Natural killer cell (primary cell): ENCODE measurements around the gene MLPH. TPM values are rescaled to one million over a fixed set of nuclear protein-coding genes. Genes with fewer than 3 reads are reported as not detected.

Experiments used
- ATAC-seq, 3 donors: fragments of 150-1000 bp in 2 of 3; fragments of 200-7000 bp in 1 of 3; cut with Tn5 transposase; 1 replicate in 1 of 3; 2 replicates in 2 of 3; pipeline ENCODE4 v1.10.0; 2021; ENCODE audit warnings: mild to moderate bottlenecking in 2 of 3, moderate library complexity in 2 of 3
- DNase-seq, 2 donors: peaks; one replicate each; pipeline versions ENCODE4 v3.0.0 to v3.0.0-alpha.2; 2013 to 2021; ENCODE audit warnings: mixed read lengths in 1 of 2
- H3K27ac ChIP-seq: one replicate; pipeline ENCODE4 v1.5.1; 2013; ENCODE audit warnings: mild to moderate bottlenecking, low read length
- H3K27me3 ChIP-seq: one replicate; pipeline ENCODE4 v1.6.1; 2013; ENCODE audit warnings: low read length; ENCODE audit not compliant: control insufficient read depth, insufficient read depth
- H3K36me3 ChIP-seq: one replicate; pipeline ENCODE4 v1.6.1; 2013; ENCODE audit warnings: low read length; ENCODE audit not compliant: control insufficient read depth, insufficient read depth
- H3K4me1 ChIP-seq: one replicate; pipeline ENCODE4 v1.6.1; 2013; ENCODE audit warnings: low read length; ENCODE audit not compliant: control insufficient read depth, insufficient read depth
- H3K4me3 ChIP-seq: one replicate; pipeline ENCODE4 v1.5.1; 2013; ENCODE audit warnings: low read length
- H3K9me3 ChIP-seq: one replicate; pipeline ENCODE4 v1.6.1; 2013; ENCODE audit warnings: low read length; ENCODE audit not compliant: control insufficient read depth, insufficient read depth
- H3K27ac Mint-ChIP-seq, 2 donors: one replicate each; pipeline ENCODE4 v1.8.0; 2022; ENCODE audit warnings: mild to moderate bottlenecking in 2 of 2, mixed read lengths in 2 of 2, moderate library complexity in 1 of 2
- H3K27me3 Mint-ChIP-seq, 2 donors: one replicate each; pipeline ENCODE4 v1.8.0; 2022; ENCODE audit warnings: low read depth in 2 of 2, mixed read lengths in 2 of 2
- H3K36me3 Mint-ChIP-seq: one replicate; pipeline ENCODE4 v1.8.0; 2022; ENCODE audit warnings: mixed read lengths
- H3K4me1 Mint-ChIP-seq, 2 donors: one replicate each; pipeline ENCODE4 v1.8.0; 2022; ENCODE audit warnings: mixed read lengths in 2 of 2
- H3K4me3 Mint-ChIP-seq: one replicate; pipeline ENCODE4 v1.8.0; 2022; ENCODE audit warnings: mild to moderate bottlenecking, moderate library complexity, mixed read lengths
- H3K9me3 Mint-ChIP-seq, 2 donors: one replicate each; pipeline ENCODE4 v1.8.0; 2022; ENCODE audit warnings: mixed read lengths in 2 of 2
- WGBS: methylation state at CpG from one replicate; pipeline ENCODE4 v1.1.7; 2013; ENCODE audit warnings: missing lambda C conversion rate; ENCODE audit not compliant: insufficient coverage; 5-methylcytosine and 5-hydroxymethylcytosine counted together
- intact Hi-C: fragments of 100-400 bp; cut with micrococcal nuclease; formaldehyde crosslinking; loops from one replicate; pipeline ENCODE4 v1.14.2; 2022
- total RNA-seq, 4 donors: library from RNA; stranded (reverse); fragments of 120-200 nt in 1 of 4; gene quantifications; one replicate each; pipeline versions ENCODE4 v1.2.3 to v1.2.4, GENCODE V29; 2013 to 2022
- TF ChIP-seq, protein P1 (sequence below): fragments of 200-600 bp; IDR thresholded peaks from one replicate; pipeline ENCODE4 v1.8.0; 2022; ENCODE audit warnings: antibody characterized with exemption

Gene MLPH
- total RNA-seq, 3 donors from 2014 or later (not counting 1 experiment from before 2014, with no cell fraction given) = not detected

DNA sequence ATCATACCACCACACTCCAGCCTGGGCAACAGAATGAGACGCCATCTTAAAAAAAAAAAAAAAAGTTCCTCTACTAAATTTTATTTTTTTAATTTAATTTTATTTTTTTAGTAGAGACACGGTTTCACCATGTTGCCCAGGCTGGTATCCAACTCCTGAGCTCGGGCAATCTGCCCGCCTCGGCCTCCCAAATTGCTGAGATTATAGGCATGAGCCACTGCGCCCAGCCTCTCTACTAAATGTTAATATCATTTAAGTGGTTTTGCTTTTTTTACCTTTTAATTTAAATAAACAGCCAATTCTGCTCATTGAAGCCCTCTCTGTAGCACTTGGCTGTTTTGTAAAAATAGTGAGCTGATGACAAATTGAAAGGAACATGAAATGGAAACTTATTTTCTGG is 94.3 kb downstream of the MLPH start:
- intact Hi-C loops = loop anchor here (1.0 kb wide), 1 partner anchor 164 kb away; no protein-coding TSS in a partner anchor
- WGBS = no CpG with 5 or more reads among the region's 6 CpGs
- Mint-ChIP-seq H3K27ac (no peak overlapping the region), H3K36me3 (no peaks in the 10 kb centered on the region), H3K27me3 (no peaks in the 10 kb centered on the region), H3K4me1 (no peaks in the 10 kb centered on the region), H3K4me3 (no peak overlapping the region), H3K9me3 (no peaks in the 10 kb centered on the region)
- ATAC-seq (no peak), DNase-seq (no peak)
- no peaks in the 10 kb centered on the region for H3K9me3 ChIP-seq
- TF ChIP-seq, protein P1, sequence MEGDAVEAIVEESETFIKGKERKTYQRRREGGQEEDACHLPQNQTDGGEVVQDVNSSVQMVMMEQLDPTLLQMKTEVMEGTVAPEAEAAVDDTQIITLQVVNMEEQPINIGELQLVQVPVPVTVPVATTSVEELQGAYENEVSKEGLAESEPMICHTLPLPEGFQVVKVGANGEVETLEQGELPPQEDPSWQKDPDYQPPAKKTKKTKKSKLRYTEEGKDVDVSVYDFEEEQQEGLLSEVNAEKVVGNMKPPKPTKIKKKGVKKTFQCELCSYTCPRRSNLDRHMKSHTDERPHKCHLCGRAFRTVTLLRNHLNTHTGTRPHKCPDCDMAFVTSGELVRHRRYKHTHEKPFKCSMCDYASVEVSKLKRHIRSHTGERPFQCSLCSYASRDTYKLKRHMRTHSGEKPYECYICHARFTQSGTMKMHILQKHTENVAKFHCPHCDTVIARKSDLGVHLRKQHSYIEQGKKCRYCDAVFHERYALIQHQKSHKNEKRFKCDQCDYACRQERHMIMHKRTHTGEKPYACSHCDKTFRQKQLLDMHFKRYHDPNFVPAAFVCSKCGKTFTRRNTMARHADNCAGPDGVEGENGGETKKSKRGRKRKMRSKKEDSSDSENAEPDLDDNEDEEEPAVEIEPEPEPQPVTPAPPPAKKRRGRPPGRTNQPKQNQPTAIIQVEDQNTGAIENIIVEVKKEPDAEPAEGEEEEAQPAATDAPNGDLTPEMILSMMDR = no peak
- H3K27ac ChIP-seq = no peak overlapping the region
- H3K27me3 ChIP-seq = no peaks in the 10 kb centered on the region
- no peaks in the 10 kb centered on the region for H3K4me1 ChIP-seq
- H3K36me3 ChIP-seq = no peaks in the 10 kb centered on the region
- H3K4me3 ChIP-seq = no peak overlapping the region

DNA sequence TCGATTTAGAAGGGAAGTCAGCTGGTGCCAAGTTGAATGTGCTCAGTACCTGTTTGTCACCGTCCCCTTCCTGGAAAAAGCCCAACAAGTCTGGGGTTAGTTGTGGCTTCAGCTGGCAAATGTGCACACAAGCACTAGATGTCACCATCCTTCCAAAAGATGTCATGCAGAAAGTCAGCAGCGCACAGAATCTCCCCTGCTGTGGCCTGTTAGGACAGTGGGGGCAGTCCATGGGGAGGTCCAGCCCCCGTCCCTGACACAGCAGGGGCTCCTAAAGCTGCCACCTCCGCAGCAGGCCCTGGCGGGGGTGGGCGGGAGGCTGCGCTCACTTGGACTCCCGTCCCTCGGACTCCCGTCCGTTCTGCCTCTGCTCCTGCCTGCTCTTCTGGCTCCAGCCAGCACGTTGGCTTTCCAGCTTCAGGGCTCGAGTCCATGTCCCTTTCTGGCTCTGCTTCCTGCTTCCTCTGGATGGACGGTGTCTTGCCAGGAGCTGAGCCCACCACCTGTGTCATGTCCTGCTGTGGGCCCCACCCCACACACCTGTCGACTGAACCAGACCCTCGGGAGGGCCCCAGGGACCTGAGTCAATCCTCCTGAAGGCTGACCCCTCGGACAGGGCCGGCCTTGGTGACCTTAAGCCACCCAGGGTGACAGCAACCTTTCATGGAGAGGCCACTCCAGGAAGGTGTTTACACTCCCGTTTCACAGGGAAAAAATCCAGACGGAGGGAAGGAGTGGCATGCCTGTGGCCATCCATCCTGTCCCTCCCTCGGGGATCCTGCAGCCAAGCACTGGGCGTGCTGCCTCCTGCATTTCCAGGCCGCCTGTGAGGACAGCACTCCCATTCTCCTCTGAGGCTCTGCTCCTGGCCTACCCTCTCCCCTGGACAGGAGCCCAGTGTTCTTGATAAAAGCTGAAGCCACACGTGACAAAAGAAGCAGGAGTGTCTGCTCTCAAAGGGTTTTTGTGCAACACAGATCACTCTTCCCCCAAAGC is 95.0 kb downstream of the MLPH start:
- Histone ChIP-seq H3K36me3 (no peaks in the 10 kb centered on the region), H3K4me3 (no peak overlapping the region), H3K27me3 (no peaks in the 10 kb centered on the region), H3K4me1 (no peaks in the 10 kb centered on the region), H3K27ac (no peak overlapping the region), H3K9me3 (no peaks in the 10 kb centered on the region)
- Mint-ChIP-seq H3K4me3 (no peak overlapping the region), H3K9me3 (no peaks in the 10 kb centered on the region), H3K27ac (no peak overlapping the region), H3K4me1 (no peaks in the 10 kb centered on the region), H3K36me3 (no peaks in the 10 kb centered on the region), H3K27me3 (peaks cover 0 to 4% of the 10 kb centered on the region in 2 donors)
- peak in 1 of 2 donors; percentile 71 for DNase-seq
- intact Hi-C loops = loop anchor here (1.0 kb wide), 1 partner anchor 163 kb away; no protein-coding TSS in a partner anchor
- 70% methylated on average over 25 of the region's 25 CpGs for WGBS
- TF ChIP-seq, protein P1 = no peak
- ATAC-seq = peak; percentile 15 to 73 (median 73)

DNA sequence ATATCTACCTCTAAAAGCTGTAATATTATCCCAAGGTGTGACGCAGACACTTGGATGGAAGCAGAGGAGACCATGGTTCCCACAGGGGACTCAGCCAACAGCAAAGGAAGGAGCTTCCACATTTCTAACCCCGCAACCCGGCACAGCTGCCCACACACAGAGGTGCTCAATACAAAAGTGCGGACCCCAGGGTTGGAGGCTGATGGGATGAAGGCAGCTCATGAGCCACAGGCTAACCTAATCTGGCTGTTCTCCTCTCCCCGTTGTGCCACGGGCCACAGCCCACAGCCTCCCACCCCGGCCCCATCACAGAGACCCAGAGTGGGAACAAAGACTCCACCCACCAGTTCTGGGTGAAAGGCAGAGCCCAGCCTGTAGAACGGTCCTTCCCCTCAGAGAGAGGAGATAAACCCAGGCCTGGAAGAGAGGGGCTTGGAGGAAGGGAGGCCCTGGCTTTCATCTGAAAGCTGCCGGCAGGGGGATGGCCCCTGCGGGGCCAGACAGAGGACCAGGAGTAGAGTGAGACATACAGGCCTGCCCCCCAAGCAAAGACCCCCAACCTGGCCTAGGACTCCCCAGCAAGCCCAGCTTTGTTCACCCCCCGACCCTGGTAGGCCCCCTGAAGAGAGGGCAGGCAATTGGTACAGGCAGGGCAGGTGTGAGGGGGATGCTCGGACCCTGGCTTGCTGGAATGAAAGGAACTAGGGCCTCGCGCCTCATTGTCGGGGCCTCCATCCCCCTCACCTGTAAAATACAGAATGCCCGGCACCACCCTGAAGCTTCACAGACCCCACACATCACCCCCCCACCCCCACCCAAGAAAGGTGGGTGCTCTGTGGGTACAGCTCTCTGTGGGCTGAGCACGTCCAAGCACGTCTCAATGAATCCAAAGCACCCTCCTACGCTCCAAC is 96.6 kb downstream of the MLPH start:
- TF ChIP-seq, protein P1 = no peak
- WGBS = 88% methylated on average over 16 of the region's 19 CpGs

More for the DNA sequence above, 96.6 kb downstream of the MLPH start:
- DNase-seq (no peak), ATAC-seq (no peak)
- no peaks in the 10 kb centered on the region for H3K36me3 ChIP-seq
- H3K4me1 ChIP-seq = no peaks in the 10 kb centered on the region
- no peaks in the 10 kb centered on the region for H3K9me3 ChIP-seq
- Mint-ChIP-seq H3K4me3 (no peak overlapping the region), H3K4me1 (no peaks in the 10 kb centered on the region), H3K27me3 (peaks cover 0 to 10% of the 10 kb centered on the region in 2 donors), H3K36me3 (no peaks in the 10 kb centered on the region), H3K27ac (no peak overlapping the region), H3K9me3 (no peaks in the 10 kb centered on the region)
- H3K27ac ChIP-seq = no peak overlapping the region
- intact Hi-C loops = no loop called here
- no peak overlapping the region for H3K4me3 ChIP-seq
- H3K27me3 ChIP-seq = no peaks in the 10 kb centered on the region
